ENCODE data around the gene CRY1.

GRCh38 chr12:107027636-107028053, 65.7 kb downstream of the CRY1 start:
- no peak for TF ChIP-seq CTCF (IDR thresholded peaks at IDR 0.05)
- peak in 1 of 2 donors; percentile 20 for TF ChIP-seq POLR2A (IDR thresholded peaks at IDR 0.05)
